Measurements from ENCODE around the gene BRD2.
A peak's percentile ranks its signal among the peaks of the same experiment; 100 is the strongest.

BRD2 gene

GRCh38 chr6:32993363-32993973, 25.1 kb downstream of the BRD2 start:
- DNase-seq (ENCODE audit: low spot score) = no peak

- no peak for DNase-seq (ENCODE audit: low spot score)
These were observed 27.1 kb downstream of the BRD2 start for GRCh38 chr6:32995448-32995847.

DNA sequence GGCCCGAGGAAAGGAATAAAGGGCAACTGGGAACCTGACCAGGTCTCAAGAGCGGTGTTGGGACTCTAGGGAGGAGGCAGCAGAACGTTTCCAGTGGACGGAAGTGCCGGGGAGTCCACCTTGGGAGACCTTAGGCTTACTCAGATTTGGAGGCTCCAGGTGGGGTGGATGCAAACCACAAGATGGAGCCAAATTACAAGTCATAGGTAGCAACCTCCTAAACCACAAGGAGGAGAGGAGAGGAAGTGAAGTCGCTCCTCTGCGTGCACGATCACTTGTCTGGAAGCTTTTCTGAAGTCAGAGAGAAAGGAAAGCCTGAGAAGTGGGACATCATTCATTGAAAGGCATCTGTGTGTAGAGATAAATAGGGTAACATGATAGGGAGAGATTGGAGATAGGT, 31.7 kb downstream of the BRD2 start:
- no peak for DNase-seq (ENCODE audit: low spot score)

- no peak for DNase-seq (ENCODE audit: low spot score)
These were observed 33.3 kb downstream of the BRD2 start for GRCh38 chr6:33001685-33002084.

DNA sequence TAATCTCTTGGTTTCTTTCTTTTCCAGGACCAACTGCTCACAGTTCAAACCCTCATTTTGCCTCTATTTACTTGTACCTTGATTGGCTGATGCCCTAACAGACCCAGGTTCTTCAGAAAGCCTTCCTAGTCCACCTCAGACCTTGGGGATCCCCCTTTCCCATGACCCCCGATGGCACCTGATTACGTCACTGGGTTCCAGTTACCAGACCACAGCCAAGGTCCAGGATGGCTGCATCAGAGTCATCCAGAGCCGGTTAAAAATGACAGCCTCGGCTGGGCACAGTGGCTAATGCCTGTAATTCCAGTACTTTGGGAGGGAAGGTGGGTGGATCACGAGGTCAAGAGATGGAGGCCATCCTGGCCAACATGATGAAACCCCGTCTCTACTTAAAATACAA, 36.5 kb downstream of the BRD2 start:
- no peak for DNase-seq (ENCODE audit: low spot score)

- DNase-seq (ENCODE audit: low spot score) = no peak
These were observed 39.5 kb downstream of the BRD2 start for GRCh38 chr6:33007831-33008400.

- peak; percentile 51 for DNase-seq (ENCODE audit: low spot score)
These were observed 40.8 kb downstream of the BRD2 start, which contains the start of gene HLA-DOA for GRCh38 chr6:33008944-33009861. Gene HLA-DOA, minus strand, starts transcription at chr6:33009591.

GRCh38 chr6:33010356-33010755, 42.0 kb downstream of the BRD2 start:
- no peak for DNase-seq (ENCODE audit: low spot score)

DNA sequence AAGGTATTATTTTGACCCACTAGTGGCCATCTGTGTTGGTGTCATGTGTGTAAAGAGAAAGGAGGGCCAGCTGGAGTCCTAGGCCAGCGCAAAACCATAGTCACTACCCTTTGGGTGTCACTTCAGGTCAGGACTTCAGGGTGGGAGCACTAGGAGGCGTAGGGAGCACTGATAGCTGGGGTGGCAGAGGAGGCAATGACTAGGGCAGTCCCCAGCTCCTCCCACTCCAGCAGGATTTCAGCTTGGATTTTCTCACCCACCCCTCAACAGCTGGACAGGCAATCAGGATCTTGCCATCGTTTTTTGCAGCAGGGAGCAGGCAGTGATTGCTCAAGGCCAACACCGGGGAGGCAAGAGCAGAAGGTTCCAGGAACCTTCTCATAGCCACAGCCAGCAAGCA, 45.2 kb downstream of the BRD2 start:
- no peak for DNase-seq (ENCODE audit: low spot score)

- DNase-seq (ENCODE audit: low spot score) = peak; percentile 78
These were observed 46.6 kb downstream of the BRD2 start for GRCh38 chr6:33014841-33015634.

DNA sequence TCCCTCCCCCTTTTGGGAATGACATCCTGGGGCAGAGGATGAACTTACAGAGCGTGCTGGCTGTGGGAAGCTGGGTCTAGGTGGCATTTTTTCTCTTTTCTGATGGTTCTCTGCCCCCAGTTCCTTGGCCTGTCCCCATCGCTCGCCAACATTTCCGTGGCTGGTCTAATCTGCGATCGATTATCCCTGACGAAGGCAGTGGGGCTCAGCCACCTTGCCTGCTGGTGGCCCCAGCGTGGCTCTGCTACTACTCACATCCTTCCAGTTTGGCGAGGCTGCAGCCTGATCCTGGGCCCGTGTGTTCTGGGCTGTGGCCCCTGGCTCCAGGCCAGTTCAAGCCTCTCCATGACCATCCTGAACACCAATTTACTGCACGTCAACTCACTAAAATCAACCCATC, 47.4 kb downstream of the BRD2 start:
- DNase-seq (ENCODE audit: low spot score) = no peak

- no peak for DNase-seq (ENCODE audit: low spot score)
These were observed 48.6 kb downstream of the BRD2 start for GRCh38 chr6:33017018-33017417.

DNA sequence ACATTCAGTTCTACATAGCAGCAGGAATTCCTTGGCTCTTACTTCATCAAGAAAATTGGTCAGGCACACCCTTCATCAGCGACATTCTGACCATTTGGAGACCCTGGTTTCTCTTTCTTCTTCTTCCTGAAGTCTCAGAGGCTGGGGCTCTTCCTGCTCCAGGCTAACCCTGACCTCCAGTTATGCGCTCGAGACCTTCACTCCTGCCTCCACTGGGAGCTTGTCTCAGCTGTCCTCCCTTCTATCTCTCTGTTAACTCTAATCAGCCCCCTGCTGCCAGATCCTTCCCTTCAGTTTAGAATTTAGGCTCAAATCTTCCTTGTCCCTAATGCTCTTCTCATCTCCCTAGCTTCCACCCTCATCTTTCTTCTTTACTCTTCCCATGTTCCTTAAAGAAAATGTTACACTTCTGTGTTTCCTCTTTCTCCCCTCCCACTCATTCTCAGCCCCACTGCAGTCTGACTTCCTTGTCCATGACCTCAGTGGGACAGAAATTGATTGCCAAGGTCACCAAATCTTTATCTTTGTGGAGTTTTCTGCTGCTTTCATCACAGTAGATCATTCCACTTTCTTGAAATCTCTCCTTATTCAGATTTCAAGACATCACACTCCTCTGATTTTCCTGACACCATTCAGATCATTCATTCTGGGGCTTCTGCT, 49.4 kb downstream of the BRD2 start:
- DNase-seq (ENCODE audit: low spot score) = no peak

DNA sequence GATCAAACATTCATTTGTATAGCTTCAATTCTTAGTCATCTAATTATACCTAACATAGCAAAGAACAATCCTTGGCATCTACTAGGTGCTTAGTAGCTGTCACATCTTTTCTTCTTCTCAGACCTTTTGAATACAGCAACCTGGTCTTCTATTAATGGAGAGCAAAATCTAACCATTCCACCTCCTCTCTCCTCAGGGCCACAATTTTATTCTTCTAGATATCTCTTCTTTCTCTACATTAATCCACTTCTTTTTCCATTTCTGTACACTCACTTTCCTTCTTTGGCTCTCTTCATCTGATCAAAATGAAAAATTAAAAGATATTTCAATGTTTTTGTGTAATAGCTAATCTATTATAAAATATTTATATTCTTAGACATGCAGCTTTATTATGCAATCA, 50.0 kb downstream of the BRD2 start:
- no peak for DNase-seq (ENCODE audit: low spot score)

DNA sequence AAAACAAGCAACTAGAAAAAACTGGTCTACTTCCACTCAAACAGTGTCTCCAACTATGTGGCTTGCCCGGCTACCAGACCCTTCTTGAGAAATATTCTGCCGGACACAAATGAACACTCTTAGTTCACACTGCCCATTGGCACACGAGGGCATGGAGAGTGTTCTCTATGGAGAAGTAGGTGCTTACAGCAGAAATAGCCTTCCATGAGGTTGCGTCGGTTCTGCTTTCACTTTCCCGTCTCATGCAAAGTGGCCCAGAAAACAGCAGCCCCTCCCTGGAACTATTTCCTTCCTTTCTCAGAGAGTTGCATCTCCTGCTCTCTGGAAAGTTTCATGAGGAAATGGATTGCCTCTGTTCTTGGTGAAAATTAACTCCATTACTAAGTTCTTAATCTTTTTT, 50.5 kb downstream of the BRD2 start:
- peak; percentile 70 for DNase-seq (ENCODE audit: low spot score)

DNA sequence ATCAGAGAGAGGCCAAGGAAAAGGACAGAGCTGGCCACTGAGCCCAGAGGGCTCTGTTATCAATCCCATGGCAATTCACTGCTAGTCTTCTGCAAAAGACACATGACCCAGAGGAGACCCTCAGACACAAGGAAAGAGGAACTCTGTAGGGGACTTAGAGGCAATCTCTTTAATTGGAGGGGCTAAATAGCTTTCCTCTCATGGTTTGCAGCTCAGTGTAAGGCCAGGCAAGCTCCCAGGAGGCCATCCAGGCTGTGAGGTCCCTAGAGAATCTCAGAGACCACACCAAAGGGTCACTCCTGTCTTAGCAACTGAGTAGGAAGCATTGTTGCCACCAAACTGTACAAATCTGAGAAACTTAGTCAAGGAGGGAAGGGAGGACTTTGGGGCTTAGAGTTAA, 51.0 kb downstream of the BRD2 start:
- DNase-seq (ENCODE audit: low spot score) = no peak

GRCh38 chr6:33021917-33022316, 53.5 kb downstream of the BRD2 start:
- DNase-seq (ENCODE audit: low spot score) = no peak

GRCh38 chr6:33023536-33023935, 55.1 kb downstream of the BRD2 start:
- DNase-seq (ENCODE audit: low spot score) = no peak

DNA sequence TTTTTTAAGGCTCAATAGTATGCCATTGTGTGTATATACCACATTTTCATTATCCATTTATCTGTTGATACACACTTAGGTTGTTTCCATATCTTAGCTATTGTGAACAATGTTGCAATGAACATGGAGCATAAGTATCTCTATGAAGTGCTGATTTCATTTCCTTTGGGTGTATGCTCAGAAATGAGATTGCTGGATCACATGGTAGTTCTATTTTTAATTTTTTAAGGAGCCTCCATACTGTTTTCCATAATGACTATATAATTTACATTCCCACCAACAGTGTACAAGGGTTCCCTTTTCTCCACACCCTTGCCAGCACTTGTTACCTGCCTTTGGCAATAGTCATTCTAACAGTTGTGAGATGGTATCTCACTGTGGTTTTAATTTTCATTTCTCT, 56.1 kb downstream of the BRD2 start:
- DNase-seq (ENCODE audit: low spot score) = no peak

DNA sequence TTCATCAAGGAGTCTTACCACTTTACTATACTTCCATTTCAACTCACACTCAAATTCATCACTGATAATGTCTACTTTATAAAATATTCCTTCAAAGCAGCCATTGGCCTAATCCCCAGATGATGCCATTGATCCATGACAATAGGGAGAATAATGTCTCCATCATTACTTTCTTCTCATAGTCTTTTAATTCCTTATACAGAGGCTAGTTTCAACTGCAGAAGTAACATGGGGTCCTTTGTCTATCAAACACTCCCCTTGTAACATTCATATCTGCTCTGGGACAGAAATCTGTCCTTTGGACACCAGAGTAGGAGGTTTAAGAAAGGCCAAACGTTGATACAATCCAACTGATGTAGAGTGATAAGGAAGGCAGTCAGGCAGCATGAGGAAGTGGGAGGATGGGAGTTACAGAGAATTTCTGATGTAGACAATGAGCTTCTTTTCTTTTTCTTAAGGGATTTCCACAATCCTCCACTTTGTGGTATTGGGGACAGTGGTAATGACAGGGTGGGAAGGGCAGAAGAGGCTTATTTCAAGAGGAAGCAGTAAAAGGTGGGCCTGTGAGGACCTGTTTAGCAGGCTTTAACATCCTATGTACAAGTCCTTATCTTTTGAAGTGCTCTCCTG, 59.9 kb downstream of the BRD2 start:
- DNase-seq (ENCODE audit: low spot score) = no peak

Data from AG20443 (cell line).